ENCODE measurements around the gene PACRG.

DNA sequence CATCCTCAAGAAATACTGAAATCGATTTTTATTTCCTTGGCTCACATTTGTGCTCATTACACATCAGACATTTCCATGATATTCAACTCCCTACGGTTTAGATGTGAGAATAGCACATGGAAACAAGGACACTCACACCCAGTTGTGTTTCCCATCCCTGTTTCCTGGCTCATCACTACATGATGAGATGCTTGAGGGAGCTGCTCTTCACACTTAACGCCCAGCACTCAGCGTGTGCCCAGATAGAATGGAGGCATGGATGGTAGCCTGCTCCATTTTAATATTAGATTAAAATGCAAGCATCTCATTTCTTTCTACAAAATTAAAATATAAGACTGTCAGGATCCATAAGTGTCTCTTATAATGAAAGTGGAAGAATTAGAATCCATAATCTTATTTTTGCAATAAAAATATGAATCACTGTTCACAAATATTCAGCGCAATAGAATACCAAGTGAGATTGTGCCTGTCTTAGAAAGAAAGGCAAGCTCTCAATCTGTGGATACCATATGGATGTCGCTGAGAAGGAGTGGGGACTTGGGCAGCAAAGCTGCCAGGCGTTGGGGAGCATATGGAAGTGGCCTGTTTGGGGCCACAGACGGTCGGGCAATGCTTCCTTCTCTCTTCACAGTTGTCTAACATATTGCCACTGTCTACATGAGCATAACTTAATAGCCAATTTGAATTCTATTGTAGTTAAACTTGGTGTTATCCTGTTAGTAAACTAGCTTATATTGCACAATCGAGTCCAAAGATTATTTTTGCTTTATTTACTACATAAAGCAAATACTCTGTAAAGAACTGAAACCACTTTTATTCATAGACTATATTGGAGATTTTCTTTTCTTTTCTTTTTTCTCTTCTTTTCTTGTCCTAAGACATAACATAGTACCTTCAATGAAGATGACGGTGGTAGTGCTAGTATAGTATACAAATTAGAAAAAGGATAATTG, 479.9 kb downstream of the PACRG start:
- no peak for TF ChIP-seq SIN3A (IDR thresholded peaks at IDR 0.05; ENCODE audit: borderline replicate concordance, insufficient read depth, low read length)
- no peak for TF ChIP-seq TAF1 (IDR thresholded peaks at IDR 0.05; ENCODE audit: borderline replicate concordance, insufficient read depth, low read length)
- TF ChIP-seq POLR2AphosphoS5 (IDR thresholded peaks at IDR 0.05; ENCODE audit: low read depth, low read length) = no peak
- no peak for TF ChIP-seq FOXP2 (optimal IDR thresholded peaks at IDR 0.05; ENCODE audit: borderline replicate concordance, extremely low read depth, extremely low read length, insufficient read depth)
